WTC11 (cell line): ENCODE data around the gene KRT34.

ENCODE experiments used
- ATF1 ChIP-seq: sonication (generic); formaldehyde crosslinking; IDR thresholded peaks from 2 replicates; pipeline ENCODE4 v1.8.1; 2023; ENCODE audit warnings: mild to moderate bottlenecking, moderate library complexity, missing genetic modification reagents
- CTCF ChIP-seq: fragments of 200-600 bp; IDR thresholded peaks from 2 replicates; pipeline ENCODE4 v1.8.0; 2022; ENCODE audit warnings: antibody characterized with exemption
- E2F4 ChIP-seq: sonication (generic); formaldehyde crosslinking; IDR thresholded peaks from 2 replicates; pipeline ENCODE4 v1.8.1; 2022; ENCODE audit warnings: low read depth, mild to moderate bottlenecking, moderate library complexity, missing genetic modification reagents, borderline replicate concordance
- ELF4 ChIP-seq: sonication (generic); formaldehyde crosslinking; IDR thresholded peaks from 2 replicates; pipeline ENCODE4 v1.8.1; 2022; ENCODE audit warnings: low read depth, mild to moderate bottlenecking, moderate library complexity, missing genetic modification reagents
- ESRRA ChIP-seq: sonication (generic); formaldehyde crosslinking; IDR thresholded peaks from 2 replicates; pipeline ENCODE4 v1.8.1; 2022; ENCODE audit warnings: mild to moderate bottlenecking, missing genetic modification reagents, borderline replicate concordance
- JUN ChIP-seq: sonication (generic); formaldehyde crosslinking; IDR thresholded peaks from 2 replicates; pipeline ENCODE4 v1.8.0; 2023; ENCODE audit warnings: mild to moderate bottlenecking, missing genetic modification reagents
- NR3C1 ChIP-seq: sonication (generic); formaldehyde crosslinking; conservative IDR thresholded peaks from 2 replicates; pipeline ENCODE4 v1.8.1; 2023; ENCODE audit warnings: low read depth, mild to moderate bottlenecking, missing genetic modification reagents
- TEAD4 ChIP-seq: sonication (generic); formaldehyde crosslinking; IDR thresholded peaks from 2 replicates; pipeline ENCODE4 v1.8.0; 2022; ENCODE audit warnings: mild to moderate bottlenecking, missing genetic modification reagents
- TP53 ChIP-seq: sonication (generic); formaldehyde crosslinking; IDR thresholded peaks from 2 replicates; pipeline ENCODE4 v1.8.1; 2023; ENCODE audit warnings: mild to moderate bottlenecking, missing genetic modification reagents
- USF2 ChIP-seq: sonication (generic); formaldehyde crosslinking; IDR thresholded peaks from 2 replicates; pipeline ENCODE4 v1.8.1; 2023; ENCODE audit warnings: mild to moderate bottlenecking, missing genetic modification reagents, moderate library complexity

- TF ChIP-seq ATF1 (no peak), NR3C1 (no peak), USF2 (no peak), CTCF (no peak), TP53 (no peak), ESRRA (no peak), TEAD4 (no peak), ELF4 (CRISPR knock-in tag) (no peak), JUN (CRISPR knock-in tag) (no peak), E2F4 (no peak)
Observed at GRCh38 chr17:41417127-41417526, 35.0 kb upstream of the KRT34 start.
